Esophagus muscularis mucosa (tissue), 4 donors: ENCODE data around the gene RNGTT. TPM values are rescaled to one million over a fixed set of nuclear protein-coding genes. Genes with fewer than 3 reads are reported as not detected.

Source experiments
- DNase-seq: peaks from one replicate; pipeline ENCODE4 v3.0.0-alpha.2; 2017; ENCODE audit errors: extremely low spot score
- H3K27ac ChIP-seq, 4 donors: fragments of 200-600 bp; sonication (generic); replicated peaks in 1 of 4; 1 replicate in 3 of 4; 2 replicates in 1 of 4; pipeline ENCODE4 v1.5.1; 2016 to 2019; ENCODE audit warnings: mild to moderate bottlenecking in 1 of 4
- H3K27me3 ChIP-seq, 4 donors: fragments of 200-600 bp; sonication (generic); one replicate each; pipeline versions ENCODE4 v1.5.1 to v1.6.0; 2016 to 2019
- H3K36me3 ChIP-seq, 4 donors: fragments of 200-600 bp; sonication (generic); one replicate each; pipeline ENCODE4 v1.5.1; 2016 to 2019
- H3K4me1 ChIP-seq, 4 donors: fragments of 200-600 bp; sonication (generic); one replicate each; pipeline ENCODE4 v1.5.1; 2016 to 2019
- H3K4me3 ChIP-seq, 4 donors: fragments of 200-600 bp; sonication (generic); 1 replicate in 2 of 4; 2 replicates in 2 of 4; pipeline ENCODE4 v1.5.1; 2016 to 2019; ENCODE audit warnings: mild to moderate bottlenecking in 4 of 4, moderate library complexity in 1 of 4
- H3K9me3 ChIP-seq, 4 donors: fragments of 200-600 bp; sonication (generic); 1 replicate in 3 of 4; 2 replicates in 1 of 4; pipeline ENCODE4 v1.5.1; 2016 to 2019
- EP300 ChIP-seq: sonication (generic); formaldehyde crosslinking; IDR thresholded peaks from one replicate; pipeline ENCODE4 v1.6.1; 2017; ENCODE audit warnings: antibody characterized with exemption
- POLR2A ChIP-seq: fragments of 450-650 bp; IDR thresholded peaks from one replicate; pipeline ENCODE4 v1.6.1; 2017; ENCODE audit warnings: antibody characterized with exemption, moderate library complexity, mild to moderate bottlenecking, low read depth
- POLR2AphosphoS5 ChIP-seq, 2 donors: sonication (generic); formaldehyde crosslinking; IDR thresholded peaks; one replicate each; pipeline ENCODE4 v1.6.1; 2017; ENCODE audit warnings: antibody characterized with exemption in 2 of 2
- WGBS: methylation state at CpG from one replicate; pipeline ENCODE4 v1.1.5; 2018; 5-methylcytosine and 5-hydroxymethylcytosine counted together
- intact Hi-C: fragments of 100-400 bp; cut with DNase I; formaldehyde crosslinking; loops from one replicate; pipeline ENCODE4 v1.15.1; 2023
- total RNA-seq, 4 donors: library from RNA; depleted of rRNA; stranded (reverse); fragments of >200 nt; gene quantifications; one replicate each; pipeline versions ENCODE4 v1.1.0 to v1.2.1, GENCODE V29; 2016
- TF ChIP-seq, protein P1 (sequence below), 3 experiments: fragments of 200-600 bp in 2 of 3; fragments of 450-650 bp in 1 of 3; sonication (generic) in 2 of 3; IDR thresholded peaks; one replicate each; pipeline ENCODE4 v1.5.1; 2017 to 2019; ENCODE audit warnings: antibody characterized with exemption in 3 of 3, mild to moderate bottlenecking in 2 of 3, moderate library complexity in 1 of 3

Gene RNGTT
- total RNA-seq, 4 donors from 2014 or later: 10.7 to 13.9 (median 12.0) TPM

DNA sequence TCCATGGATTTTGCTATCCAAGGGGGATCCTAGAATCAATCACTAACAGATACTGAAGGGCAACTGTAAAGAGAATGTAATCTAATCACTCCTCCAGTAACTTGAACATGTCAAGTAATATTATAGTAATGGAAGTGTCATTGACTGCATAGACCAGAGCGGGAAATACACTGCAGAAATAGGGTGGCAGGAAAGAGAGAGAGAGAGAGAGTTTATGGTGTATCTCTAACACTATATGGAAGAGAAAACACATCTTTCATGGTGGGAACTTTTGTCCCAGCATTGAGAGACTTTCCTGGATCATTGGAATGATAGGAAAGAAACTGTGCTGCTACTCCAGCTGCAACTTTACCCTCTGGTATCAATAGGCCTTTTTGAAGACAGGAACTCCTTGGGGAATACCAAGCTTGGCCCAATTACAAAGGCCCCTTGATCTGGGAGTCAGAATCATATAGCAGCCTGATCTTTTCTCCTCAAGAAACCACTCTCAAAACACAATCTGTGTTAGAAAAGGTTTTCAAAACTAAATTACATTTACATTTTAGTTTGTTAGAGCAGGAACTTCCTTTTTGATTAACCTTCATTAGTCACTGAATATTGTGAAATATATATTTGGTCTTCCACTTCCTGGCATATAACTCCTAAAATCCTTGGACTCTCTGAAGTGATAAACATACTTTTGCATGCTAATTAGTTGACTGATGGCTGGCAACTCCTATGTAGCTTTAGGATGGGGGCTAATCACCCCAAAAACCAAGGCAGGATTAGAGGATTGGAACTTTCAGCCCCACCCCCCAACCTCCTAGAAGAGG, 29.5 kb upstream of the RNGTT start:
- no peaks in the 10 kb centered on the region for H3K27me3 ChIP-seq
- WGBS: 90% methylated on average over 1 of the region's 1 CpG
- H3K27ac ChIP-seq: no peak overlapping the region
- H3K36me3 ChIP-seq: no peaks in the 10 kb centered on the region
- no peak overlapping the region for H3K4me3 ChIP-seq
- TF ChIP-seq EP300: no peak
- TF ChIP-seq POLR2AphosphoS5 (IDR thresholded peaks at IDR 0.05): no peak
- no peak for TF ChIP-seq POLR2A
- TF ChIP-seq, protein P1, sequence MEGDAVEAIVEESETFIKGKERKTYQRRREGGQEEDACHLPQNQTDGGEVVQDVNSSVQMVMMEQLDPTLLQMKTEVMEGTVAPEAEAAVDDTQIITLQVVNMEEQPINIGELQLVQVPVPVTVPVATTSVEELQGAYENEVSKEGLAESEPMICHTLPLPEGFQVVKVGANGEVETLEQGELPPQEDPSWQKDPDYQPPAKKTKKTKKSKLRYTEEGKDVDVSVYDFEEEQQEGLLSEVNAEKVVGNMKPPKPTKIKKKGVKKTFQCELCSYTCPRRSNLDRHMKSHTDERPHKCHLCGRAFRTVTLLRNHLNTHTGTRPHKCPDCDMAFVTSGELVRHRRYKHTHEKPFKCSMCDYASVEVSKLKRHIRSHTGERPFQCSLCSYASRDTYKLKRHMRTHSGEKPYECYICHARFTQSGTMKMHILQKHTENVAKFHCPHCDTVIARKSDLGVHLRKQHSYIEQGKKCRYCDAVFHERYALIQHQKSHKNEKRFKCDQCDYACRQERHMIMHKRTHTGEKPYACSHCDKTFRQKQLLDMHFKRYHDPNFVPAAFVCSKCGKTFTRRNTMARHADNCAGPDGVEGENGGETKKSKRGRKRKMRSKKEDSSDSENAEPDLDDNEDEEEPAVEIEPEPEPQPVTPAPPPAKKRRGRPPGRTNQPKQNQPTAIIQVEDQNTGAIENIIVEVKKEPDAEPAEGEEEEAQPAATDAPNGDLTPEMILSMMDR (IDR thresholded peaks at IDR 0.05): no peak
- intact Hi-C loops: no loop called here
- no peaks in the 10 kb centered on the region for H3K4me1 ChIP-seq
- no peaks in the 10 kb centered on the region for H3K9me3 ChIP-seq
- DNase-seq: no peak

DNA sequence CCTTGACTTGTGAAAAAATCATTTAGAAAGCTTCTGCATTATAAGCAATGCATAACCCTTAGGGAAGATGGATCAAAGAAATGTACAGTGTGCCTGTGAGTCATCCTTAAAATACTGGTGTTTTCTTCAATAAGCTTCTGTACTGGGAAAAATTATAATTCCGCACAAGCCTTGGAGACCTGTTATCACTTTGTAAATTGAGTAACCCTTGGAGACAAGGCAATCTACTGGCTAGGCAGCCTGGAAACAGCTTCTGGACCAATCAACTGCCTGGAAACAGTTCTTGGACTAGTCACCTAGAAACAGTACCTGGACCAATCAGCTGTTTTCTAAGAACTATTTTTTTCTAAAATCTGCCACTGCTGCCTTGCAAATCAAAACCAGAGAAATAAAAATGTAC, 25.8 kb upstream of the RNGTT start:
- Histone ChIP-seq H3K27ac (no peak overlapping the region), H3K4me3 (no peak overlapping the region)
- intact Hi-C loops: loop anchor here (5.0 kb wide), 1 partner anchor 363 kb away; the partner anchor contains the start of gene UBE2J1

DNA sequence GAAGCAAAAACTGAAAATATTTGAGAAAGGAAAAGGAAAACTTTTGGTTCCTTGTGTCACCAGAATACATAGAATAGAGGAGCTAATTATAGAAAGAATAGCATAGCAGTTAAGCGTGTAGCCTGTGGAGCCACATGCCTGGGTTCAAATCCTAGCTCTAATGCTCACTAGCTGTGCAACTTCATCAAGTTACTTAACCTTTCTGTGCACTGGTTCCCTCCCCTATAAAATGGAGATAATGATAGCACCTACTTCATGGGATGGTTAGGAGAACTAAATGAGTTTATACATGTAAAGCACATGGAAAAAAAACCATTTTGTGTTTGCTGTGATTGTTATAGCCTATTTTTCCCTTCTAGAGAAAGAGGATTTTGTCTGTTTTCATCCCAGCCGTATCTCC, 24.5 kb upstream of the RNGTT start:
- H3K36me3 ChIP-seq: no peaks in the 10 kb centered on the region
- no peak overlapping the region for H3K27ac ChIP-seq
- H3K27me3 ChIP-seq: no peaks in the 10 kb centered on the region
- TF ChIP-seq, protein P1 (IDR thresholded peaks at IDR 0.05): no peak
- TF ChIP-seq POLR2A (no peak), EP300 (no peak), POLR2AphosphoS5 (IDR thresholded peaks at IDR 0.05) (no peak)
- no peak overlapping the region for H3K4me3 ChIP-seq
- no peak for DNase-seq
- no peaks in the 10 kb centered on the region for H3K9me3 ChIP-seq
- intact Hi-C loops: loop anchor here (5.0 kb wide), 1 partner anchor 364 kb away; the partner anchor contains the start of gene UBE2J1
- H3K4me1 ChIP-seq: peaks cover 0 to 7% (median 6%) of the 10 kb centered on the region in 4 donors
- WGBS: 44% methylated on average over 2 of the region's 2 CpGs

More for the DNA sequence above, 25.8 kb upstream of the RNGTT start:
- H3K27me3 ChIP-seq: no peaks in the 10 kb centered on the region
- WGBS: 43% methylated on average over 1 of the region's 1 CpG
- no peaks in the 10 kb centered on the region for H3K9me3 ChIP-seq
- no peak for TF ChIP-seq POLR2AphosphoS5 (IDR thresholded peaks at IDR 0.05)
- no peak for TF ChIP-seq EP300
- no peak for TF ChIP-seq POLR2A
- TF ChIP-seq, protein P1 (IDR thresholded peaks at IDR 0.05): no peak
- no peaks in the 10 kb centered on the region for H3K36me3 ChIP-seq
- DNase-seq: no peak
- no peaks in the 10 kb centered on the region for H3K4me1 ChIP-seq

DNA sequence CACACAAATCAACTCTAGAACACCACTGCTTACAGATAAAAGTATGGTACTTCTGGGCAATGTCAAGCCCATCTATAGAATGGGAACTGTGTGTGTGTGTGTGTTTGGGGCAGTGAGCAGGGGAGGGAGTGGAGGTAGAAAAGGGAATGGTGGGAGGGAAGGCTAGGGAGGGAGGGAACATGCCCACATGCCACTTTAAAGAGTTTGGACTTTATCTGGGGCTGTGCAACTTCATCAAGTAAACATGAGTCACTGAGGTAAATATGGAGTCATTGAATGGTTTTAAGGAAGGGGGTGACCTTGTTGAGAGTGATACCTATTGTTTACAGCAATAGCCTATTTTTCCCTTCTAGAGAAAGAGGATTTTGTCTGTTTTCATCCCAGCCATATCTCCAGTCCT, 22.5 kb upstream of the RNGTT start:
- H3K27ac ChIP-seq: no peak overlapping the region
- H3K9me3 ChIP-seq: no peaks in the 10 kb centered on the region
- H3K4me1 ChIP-seq: peaks cover 0 to 9% (median 8%) of the 10 kb centered on the region in 4 donors
- DNase-seq: no peak
- no peaks in the 10 kb centered on the region for H3K27me3 ChIP-seq
- no peak overlapping the region for H3K4me3 ChIP-seq
- TF ChIP-seq EP300 (no peak), POLR2AphosphoS5 (IDR thresholded peaks at IDR 0.05) (no peak), POLR2A (no peak)
- TF ChIP-seq, protein P1 (IDR thresholded peaks at IDR 0.05): no peak
- no peaks in the 10 kb centered on the region for H3K36me3 ChIP-seq
- intact Hi-C loops: loop anchor here (5.0 kb wide), 1 partner anchor 366 kb away; the partner anchor contains the start of gene UBE2J1
